Smooth muscle cell (in vitro differentiated cells): Measurements from ENCODE around the gene MTMR10. TPM values are rescaled to one million over a fixed set of nuclear protein-coding genes. Genes with fewer than 3 reads are reported as not detected.

ENCODE experiments used
- DNase-seq: peaks from one replicate; lab custom pipeline; 2025; ENCODE audit not compliant: unreplicated experiment; lab: John Stamatoyannopoulos, UW
- H2AFZ ChIP-seq: fragments of 200-600 bp; sonication (generic); 2 replicates; pipeline ENCODE4 v1.6.0; 2016; ENCODE audit warnings: antibody characterized with exemption, low read depth, mild to moderate bottlenecking
- H3F3A ChIP-seq: fragments of 200-600 bp; sonication (generic); 2 replicates; pipeline ENCODE4 v1.6.0; 2017; ENCODE audit warnings: antibody characterized with exemption, low read depth
- H3K27ac ChIP-seq: fragments of 200-600 bp; sonication (generic); 2 replicates; pipeline ENCODE4 v1.5.1; 2016; ENCODE audit warnings: low read depth, mild to moderate bottlenecking
- H3K27me3 ChIP-seq: fragments of 200-600 bp; sonication (generic); 2 replicates; pipeline ENCODE4 v1.6.1; 2016; ENCODE audit warnings: low read depth, mild to moderate bottlenecking
- H3K36me3 ChIP-seq: fragments of 200-600 bp; sonication (generic); 2 replicates; pipeline ENCODE4 v1.5.1; 2016; ENCODE audit warnings: low read depth
- H3K4me1 ChIP-seq: fragments of 200-600 bp; sonication (generic); 2 replicates; pipeline ENCODE4 v1.5.1; 2016; ENCODE audit warnings: low read depth
- H3K4me2 ChIP-seq: fragments of 200-600 bp; sonication (generic); 2 replicates; pipeline ENCODE4 v1.6.0; 2016; ENCODE audit warnings: mild to moderate bottlenecking
- H3K4me3 ChIP-seq: fragments of 200-600 bp; sonication (generic); 2 replicates; pipeline ENCODE4 v1.5.1; 2016; ENCODE audit warnings: mild to moderate bottlenecking
- H3K79me2 ChIP-seq: fragments of 200-600 bp; sonication (generic); 2 replicates; pipeline ENCODE4 v1.6.0; 2016; ENCODE audit warnings: low read depth, mild to moderate bottlenecking
- H3K9ac ChIP-seq: fragments of 200-600 bp; sonication (generic); 2 replicates; pipeline ENCODE4 v1.6.0; 2016; ENCODE audit warnings: low read depth
- H3K9me3 ChIP-seq: fragments of 200-600 bp; sonication (generic); replicated peaks from 2 replicates; pipeline ENCODE4 v1.5.1; 2016; ENCODE audit warnings: low read depth
- H4K20me1 ChIP-seq: fragments of 200-600 bp; sonication (generic); 2 replicates; pipeline ENCODE4 v1.6.0; 2016; ENCODE audit warnings: low read depth
- CTCF ChIP-seq: fragments of 200-600 bp; sonication (generic); IDR thresholded peaks from 2 replicates; pipeline ENCODE4 v1.5.1; 2017; ENCODE audit warnings: borderline replicate concordance, mild to moderate bottlenecking, antibody characterized with exemption; ENCODE audit not compliant: insufficient read depth, poor library complexity, severe bottlenecking
- WGBS: methylation state at CpG from one replicate; pipeline ENCODE4 v1.1.7; 2016; ENCODE audit warnings: low lambda C conversion rate; 5-methylcytosine and 5-hydroxymethylcytosine counted together
- polyA plus RNA-seq: library from polyadenylated mRNA; unstranded; fragments of >200 nt; fragmentation: Nextera tagmentation; extraction: Ambion mirVana; gene quantifications from 2 replicates; pipeline ENCODE4 v1.2.1, GENCODE V29; 2016
- total RNA-seq: library from RNA; depleted of rRNA; stranded (reverse); fragments of >200 nt; gene quantifications from 2 replicates; pipeline ENCODE4 v1.2.3, GENCODE V29; 2014

Gene MTMR10
- total and polyA plus RNA-seq, 2 experiments from 2014 or later, result 11.6 to 24.9 TPM

GRCh38 chr15:31010036-31010435 lies 18.6 kb upstream of the MTMR10 start:
- TF ChIP-seq CTCF, result no peak
- no peaks in the 10 kb centered on the region for H4K20me1 ChIP-seq
- H3K9me3 ChIP-seq, result peaks cover 5% of the 10 kb centered on the region
- H3K9ac ChIP-seq, result no peak overlapping the region
- no peak for DNase-seq
- peaks cover 4% of the 10 kb centered on the region for H3K36me3 ChIP-seq
- no peaks in the 10 kb centered on the region for H3K79me2 ChIP-seq
- H2AFZ ChIP-seq, result no peak overlapping the region
- no peaks in the 10 kb centered on the region for H3K4me1 ChIP-seq
- no peaks in the 10 kb centered on the region for H3K27me3 ChIP-seq
- no peak overlapping the region for H3K27ac ChIP-seq
- H3F3A ChIP-seq, result no peaks in the 10 kb centered on the region
- H3K4me2 ChIP-seq, result no peak overlapping the region
- no peak overlapping the region for H3K4me3 ChIP-seq
- 79% methylated on average over 1 of the region's 1 CpG for WGBS

- Histone ChIP-seq H4K20me1 (no peaks in the 10 kb centered on the region), H3K79me2 (no peaks in the 10 kb centered on the region), H3K4me2 (no peak overlapping the region), H3K27ac (no peak overlapping the region), H3K4me3 (no peak overlapping the region), H3F3A (no peaks in the 10 kb centered on the region), H3K4me1 (no peaks in the 10 kb centered on the region), H3K27me3 (no peaks in the 10 kb centered on the region), H3K9me3 (no peaks in the 10 kb centered on the region), H2AFZ (no peak overlapping the region), H3K9ac (no peak overlapping the region), H3K36me3 (no peaks in the 10 kb centered on the region)
- TF ChIP-seq CTCF, result no peak
- DNase-seq, result no peak
- WGBS, result 97% methylated on average over 2 of the region's 2 CpGs
Observed at GRCh38 chr15:31005660-31006059, 14.2 kb upstream of the MTMR10 start.

- no peak for TF ChIP-seq CTCF
- WGBS, result 49% methylated on average over 5 of the region's 5 CpGs
- Histone ChIP-seq H3K4me2 (peak overlapping the region; percentile 20), H3K9me3 (no peaks in the 10 kb centered on the region), H3K27me3 (no peaks in the 10 kb centered on the region), H3K4me3 (no peak overlapping the region), H3K4me1 (no peaks in the 10 kb centered on the region), H3K9ac (no peak overlapping the region), H2AFZ (peak overlapping the region; percentile 47), H3F3A (no peaks in the 10 kb centered on the region), H3K79me2 (no peaks in the 10 kb centered on the region), H4K20me1 (no peaks in the 10 kb centered on the region), H3K27ac (no peak overlapping the region), H3K36me3 (no peaks in the 10 kb centered on the region)
- DNase-seq, result no peak
Observed at GRCh38 chr15:31004220-31004733, 12.8 kb upstream of the MTMR10 start.

GRCh38 chr15:31001702-31002101 lies 10.3 kb upstream of the MTMR10 start:
- H3K4me2 ChIP-seq, result no peak overlapping the region
- H3K27ac ChIP-seq, result peak overlapping the region; percentile 15
- H3K4me3 ChIP-seq, result no peak overlapping the region
- no peaks in the 10 kb centered on the region for H3K27me3 ChIP-seq
- no peaks in the 10 kb centered on the region for H3F3A ChIP-seq
- H3K79me2 ChIP-seq, result no peaks in the 10 kb centered on the region
- H2AFZ ChIP-seq, result peak overlapping the region; percentile 6
- WGBS, result 91% methylated on average over 3 of the region's 3 CpGs
- no peaks in the 10 kb centered on the region for H3K9me3 ChIP-seq
- H3K9ac ChIP-seq, result no peak overlapping the region
- no peak for DNase-seq
- no peaks in the 10 kb centered on the region for H3K4me1 ChIP-seq
- H4K20me1 ChIP-seq, result no peaks in the 10 kb centered on the region
- no peak for TF ChIP-seq CTCF
- H3K36me3 ChIP-seq, result no peaks in the 10 kb centered on the region
